Vagina (tissue), 2 donors: ENCODE data around the gene ITPR1.

Source experiments
- POLR2AphosphoS5 ChIP-seq, 2 donors: sonication (generic); formaldehyde crosslinking; IDR thresholded peaks; one replicate each; pipeline ENCODE4 v1.9.0; 2017; ENCODE audit warnings: antibody characterized with exemption in 2 of 2, mild to moderate bottlenecking in 2 of 2, low read depth in 1 of 2; ENCODE audit not compliant: insufficient read depth in 1 of 2
- TF ChIP-seq, protein P1 (sequence below), 3 experiments: fragments of 450-650 bp in 2 of 3; fragments of 200-600 bp in 1 of 3; sonication (generic) in 1 of 3; IDR thresholded peaks; one replicate each; pipeline ENCODE4 v1.5.1; 2017 to 2019; ENCODE audit warnings: antibody characterized with exemption in 3 of 3, mild to moderate bottlenecking in 2 of 3, moderate library complexity in 2 of 3

DNA sequence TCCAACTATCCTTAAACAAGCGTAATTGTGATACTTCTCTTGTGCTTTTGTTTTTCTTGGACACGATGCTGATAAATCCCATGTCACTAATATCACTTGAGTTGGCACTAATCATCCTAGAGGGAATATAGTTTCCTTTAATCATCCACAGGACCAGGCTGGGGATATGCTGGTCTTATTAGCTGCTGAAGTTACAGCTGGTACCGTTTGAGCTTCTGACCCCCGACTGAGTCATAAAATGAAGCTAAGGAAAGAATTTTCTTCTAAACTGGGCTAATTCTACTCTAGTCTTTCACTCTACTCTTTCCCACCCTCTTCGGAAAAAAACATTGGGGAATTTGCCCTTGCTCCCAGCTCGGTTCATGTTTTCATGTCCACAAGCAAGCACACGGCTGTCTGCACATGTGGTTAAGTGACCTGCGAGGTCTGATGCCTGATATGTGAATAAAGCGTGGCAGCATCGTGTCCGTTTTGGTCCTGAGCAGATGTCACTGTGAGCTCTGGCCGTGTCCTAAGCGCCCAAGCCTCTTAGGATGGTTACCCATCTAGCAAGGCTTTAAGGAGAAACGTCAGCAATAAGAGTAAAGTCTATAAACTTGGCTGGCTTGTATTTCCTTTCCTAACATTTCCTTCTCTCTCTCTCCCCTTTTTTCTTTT lies 223.7 kb downstream of the ITPR1 start:
- TF ChIP-seq POLR2AphosphoS5 (IDR thresholded peaks at IDR 0.05; ENCODE audit: insufficient read depth in 1 of 2, low read depth in 1 of 2) = no peak
- TF ChIP-seq, protein P1, sequence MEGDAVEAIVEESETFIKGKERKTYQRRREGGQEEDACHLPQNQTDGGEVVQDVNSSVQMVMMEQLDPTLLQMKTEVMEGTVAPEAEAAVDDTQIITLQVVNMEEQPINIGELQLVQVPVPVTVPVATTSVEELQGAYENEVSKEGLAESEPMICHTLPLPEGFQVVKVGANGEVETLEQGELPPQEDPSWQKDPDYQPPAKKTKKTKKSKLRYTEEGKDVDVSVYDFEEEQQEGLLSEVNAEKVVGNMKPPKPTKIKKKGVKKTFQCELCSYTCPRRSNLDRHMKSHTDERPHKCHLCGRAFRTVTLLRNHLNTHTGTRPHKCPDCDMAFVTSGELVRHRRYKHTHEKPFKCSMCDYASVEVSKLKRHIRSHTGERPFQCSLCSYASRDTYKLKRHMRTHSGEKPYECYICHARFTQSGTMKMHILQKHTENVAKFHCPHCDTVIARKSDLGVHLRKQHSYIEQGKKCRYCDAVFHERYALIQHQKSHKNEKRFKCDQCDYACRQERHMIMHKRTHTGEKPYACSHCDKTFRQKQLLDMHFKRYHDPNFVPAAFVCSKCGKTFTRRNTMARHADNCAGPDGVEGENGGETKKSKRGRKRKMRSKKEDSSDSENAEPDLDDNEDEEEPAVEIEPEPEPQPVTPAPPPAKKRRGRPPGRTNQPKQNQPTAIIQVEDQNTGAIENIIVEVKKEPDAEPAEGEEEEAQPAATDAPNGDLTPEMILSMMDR (IDR thresholded peaks at IDR 0.05) = no peak
